GM18861 (cell line): Measurements from ENCODE around the gene RUNDC3A.
"Not testable (repeated sequence)": the region's sequence is repeated elsewhere in the genome, so short reads cannot be mapped to it uniquely, and the experiment has no call there.

Experiments
- ATAC-seq: cut with Tn5 transposase; IDR thresholded peaks from one replicate; pipeline ENCODE4 v1.9.1; 2021; ENCODE audit not compliant: unreplicated experiment

The RUNDC3A gene

GRCh38 chr17:44358066-44358465 is 49.7 kb downstream of the RUNDC3A start:
- ATAC-seq, result no peak

GRCh38 chr17:44359006-44359405 is 50.6 kb downstream of the RUNDC3A start:
- ATAC-seq, result no peak

GRCh38 chr17:44359458-44360143 is 51.2 kb downstream of the RUNDC3A start:
- no peak for ATAC-seq

GRCh38 chr17:44360144-44360533 is 51.7 kb downstream of the RUNDC3A start:
- no peak for ATAC-seq

GRCh38 chr17:44360826-44361225 is 52.4 kb downstream of the RUNDC3A start:
- ATAC-seq, result no peak

- ATAC-seq, result no peak
Observed at GRCh38 chr17:44361292-44362260, 53.2 kb downstream of the RUNDC3A start.

GRCh38 chr17:44362459-44362948 is 54.1 kb downstream of the RUNDC3A start:
- no peak for ATAC-seq

GRCh38 chr17:44362949-44363612 is 54.7 kb downstream of the RUNDC3A start:
- no peak for ATAC-seq

- ATAC-seq, result no peak
Observed at GRCh38 chr17:44363613-44364159, 55.3 kb downstream of the RUNDC3A start, which contains the start of gene FAM171A2. Gene FAM171A2, minus strand, starts transcription at chr17:44363853. Its CDS starts 139 bp downstream, at chr17:44363714.

GRCh38 chr17:44365051-44365450 is 56.6 kb downstream of the RUNDC3A start:
- not testable (repeated sequence) for ATAC-seq

GRCh38 chr17:44367231-44367979 is 59.0 kb downstream of the RUNDC3A start:
- no peak for ATAC-seq
